ENCODE measurements around the gene MYO1B.
A peak's percentile ranks its signal among the peaks of the same experiment; 100 is the strongest.

The MYO1B gene

DNA sequence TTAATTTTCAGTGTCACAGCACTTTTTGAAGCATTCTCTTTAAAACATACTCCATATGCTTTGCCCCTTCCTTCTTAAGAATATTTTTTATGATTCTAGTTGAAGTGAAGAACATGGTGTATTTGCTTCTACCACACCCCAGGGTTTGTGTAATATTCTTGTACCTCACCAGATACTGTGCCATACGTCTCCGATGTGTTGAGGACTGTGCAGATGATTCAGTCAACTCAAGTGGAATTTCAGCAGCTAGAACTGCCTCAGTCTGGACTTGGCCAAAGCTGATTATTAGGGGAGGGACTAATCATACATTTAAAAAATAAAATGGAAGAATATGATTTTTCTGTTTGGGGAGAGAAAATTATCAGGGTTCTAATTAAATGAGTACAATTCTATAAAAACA is 115.7 kb downstream of the MYO1B start:
- no peak for DNase-seq (ENCODE audit: low read depth in 2 of 2)

DNA sequence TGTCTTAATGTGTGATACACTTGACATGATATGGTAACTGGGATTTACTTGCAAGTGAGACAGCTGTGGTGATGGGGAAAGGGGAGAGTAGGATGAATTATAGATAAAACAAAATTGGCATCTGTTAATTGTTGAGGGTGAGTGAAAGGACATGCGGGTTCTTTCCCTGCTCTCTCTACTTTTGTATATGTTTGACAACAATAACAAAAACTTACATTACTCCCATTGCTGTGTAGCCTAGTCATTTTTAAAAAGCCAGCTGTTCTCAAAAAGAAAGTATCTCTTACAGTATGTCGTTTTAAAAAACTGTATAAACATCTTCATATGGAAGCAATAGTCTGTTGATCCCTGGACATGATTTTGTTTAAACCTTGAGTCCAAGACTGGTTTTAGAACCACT is 117.6 kb downstream of the MYO1B start:
- no peak for DNase-seq (ENCODE audit: low read depth in 2 of 2)

DNA sequence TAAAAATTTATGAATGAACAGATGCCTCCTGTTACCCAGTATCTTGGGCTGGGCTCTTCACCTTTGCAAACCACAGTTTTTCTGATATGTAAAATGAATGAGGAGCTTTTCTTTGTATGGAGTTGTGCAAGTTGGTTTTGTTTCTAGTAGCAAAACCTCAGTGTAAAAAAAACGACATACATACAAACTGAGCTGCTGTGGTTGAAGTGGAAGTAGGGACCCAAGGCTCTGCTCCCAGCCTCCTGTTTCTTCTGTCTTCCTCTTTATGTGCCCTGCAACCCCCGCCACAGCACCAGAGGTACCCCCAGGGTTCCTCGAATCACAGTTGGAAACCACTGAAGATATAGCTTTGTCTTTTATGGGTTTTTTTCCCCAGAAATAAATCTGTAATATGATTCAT is 118.1 kb downstream of the MYO1B start:
- DNase-seq (ENCODE audit: low read depth in 2 of 2) = no peak

DNA sequence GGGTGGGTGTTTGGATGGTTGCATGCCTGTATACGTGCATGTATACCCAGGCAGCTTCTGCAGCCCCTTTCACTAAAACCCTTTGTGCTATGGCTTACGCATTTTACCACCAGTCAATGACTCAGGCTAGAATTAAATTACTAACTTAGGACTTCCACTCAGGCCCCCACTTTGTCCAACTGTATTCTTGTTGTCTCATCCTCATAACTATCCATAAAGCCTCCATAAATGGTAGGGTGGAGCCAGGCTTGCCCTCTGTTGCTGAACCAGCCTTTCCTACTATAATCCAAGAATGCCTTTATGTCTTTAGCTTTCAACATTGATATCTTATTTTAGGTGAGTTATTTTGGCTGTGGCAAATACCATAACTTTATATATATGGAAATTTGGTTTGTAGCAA is 119.9 kb downstream of the MYO1B start:
- no peak for DNase-seq (ENCODE audit: low read depth in 2 of 2)

DNA sequence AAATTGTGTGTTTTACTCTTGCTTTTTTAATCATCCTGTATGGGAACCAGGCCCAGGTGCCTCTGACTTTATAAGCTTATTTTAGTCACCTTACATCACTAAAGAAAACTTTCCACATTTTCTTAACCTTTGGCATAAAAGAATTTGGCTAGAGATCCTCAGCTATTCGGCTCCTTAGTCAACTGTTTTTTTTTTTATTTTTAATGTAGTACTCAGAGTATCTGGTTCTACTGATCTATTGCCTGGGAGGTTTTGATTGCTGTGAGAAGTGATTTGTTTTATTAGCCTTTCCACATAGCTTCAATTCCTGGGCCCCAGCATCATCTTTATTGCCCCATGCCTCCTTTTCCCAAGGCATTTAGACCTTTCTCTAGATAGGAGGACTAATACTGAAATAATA is 121.0 kb downstream of the MYO1B start:
- DNase-seq (ENCODE audit: low read depth in 2 of 2) = no peak

DNA sequence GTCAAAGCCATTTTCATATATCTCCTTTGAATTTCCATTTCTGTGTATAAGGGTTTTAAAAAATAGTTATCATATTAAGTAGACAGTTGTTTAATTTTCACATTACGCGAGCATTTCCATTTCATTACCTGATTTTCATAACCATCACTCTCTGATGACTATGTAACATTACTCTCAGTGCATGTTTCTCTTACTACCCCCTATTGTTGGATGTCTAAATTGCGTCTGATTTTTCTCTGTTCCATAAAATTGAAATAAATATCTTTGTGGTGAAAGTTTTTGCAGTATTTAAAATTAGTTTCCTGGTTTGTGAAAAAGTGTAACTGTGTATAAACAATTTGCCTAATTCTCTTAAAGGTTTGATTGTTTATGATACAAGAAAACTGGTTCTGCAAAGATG is 123.8 kb downstream of the MYO1B start:
- DNase-seq (ENCODE audit: low read depth in 2 of 2) = no peak

DNA sequence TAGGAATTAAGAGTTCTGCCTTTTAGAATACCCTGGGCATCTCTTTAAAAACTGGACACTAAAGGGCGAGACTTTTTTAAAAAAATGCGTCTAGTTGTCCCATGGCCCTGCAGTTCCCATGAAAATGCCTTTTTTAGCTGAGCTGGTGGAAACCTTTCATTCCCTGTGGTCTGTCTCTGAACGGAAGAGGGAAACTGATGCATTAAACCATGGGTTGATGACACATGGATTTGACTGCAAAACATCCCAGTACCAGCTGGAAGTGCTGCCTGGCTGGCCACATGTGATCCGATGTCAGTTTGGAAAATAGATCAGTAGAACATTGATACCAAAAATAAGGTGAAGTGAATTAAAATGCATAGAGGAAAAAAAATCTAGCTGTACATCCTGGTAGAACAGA is 129.2 kb downstream of the MYO1B start:
- DNase-seq (ENCODE audit: low read depth in 2 of 2) = no peak

DNA sequence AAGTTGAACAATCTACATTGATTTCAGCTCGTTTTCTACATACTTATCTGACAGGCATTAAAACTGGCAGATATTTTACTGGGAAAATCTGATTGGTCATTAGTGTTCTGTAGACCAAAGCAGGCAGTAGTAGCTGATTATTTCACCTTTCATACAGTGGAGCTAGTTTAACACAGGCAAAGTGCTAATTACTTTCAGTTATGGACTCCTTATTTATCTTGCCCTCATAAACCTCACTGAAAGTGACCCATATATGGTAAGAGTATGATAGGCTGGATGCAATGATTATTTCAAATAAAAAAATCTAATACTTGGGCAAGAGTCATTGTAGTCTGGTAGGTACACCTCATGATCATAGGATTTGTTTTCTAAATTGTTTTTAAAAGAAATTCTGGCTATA is 129.7 kb downstream of the MYO1B start:
- no peak for DNase-seq (ENCODE audit: low read depth in 2 of 2)

DNA sequence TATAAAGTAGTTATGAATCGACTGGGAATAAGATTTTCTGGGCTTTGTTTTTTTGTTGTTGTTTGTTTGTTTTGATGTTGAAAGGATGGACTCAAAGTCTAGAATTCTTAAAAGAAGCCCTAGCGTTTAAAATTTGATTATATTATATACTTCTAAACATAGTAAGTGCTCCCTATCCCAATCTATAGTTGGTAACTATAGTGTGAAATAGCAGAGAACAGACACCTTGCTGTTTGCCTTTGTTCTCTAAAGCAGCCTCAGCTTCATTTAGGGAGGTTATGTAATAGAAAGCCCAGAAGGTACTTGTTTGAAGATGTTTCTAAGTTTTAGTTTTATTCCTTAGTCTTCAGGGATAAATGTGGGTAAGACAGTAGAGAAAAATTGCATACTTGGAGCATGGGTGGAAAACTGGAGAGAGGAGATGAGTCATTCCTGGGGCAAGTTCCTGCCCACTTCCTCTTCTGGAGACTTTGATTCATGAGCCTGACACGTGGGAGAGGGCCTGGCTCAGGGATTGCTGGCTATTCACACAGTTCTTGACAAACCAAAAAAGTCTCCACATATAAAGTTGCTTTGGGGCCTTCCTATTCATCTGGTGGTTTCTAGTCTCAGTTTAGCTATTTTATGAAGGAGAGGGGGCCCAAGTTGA is 131.9 kb downstream of the MYO1B start:
- DNase-seq (ENCODE audit: low read depth in 2 of 2) = peak in 1 of 2 donors; percentile 6

DNA sequence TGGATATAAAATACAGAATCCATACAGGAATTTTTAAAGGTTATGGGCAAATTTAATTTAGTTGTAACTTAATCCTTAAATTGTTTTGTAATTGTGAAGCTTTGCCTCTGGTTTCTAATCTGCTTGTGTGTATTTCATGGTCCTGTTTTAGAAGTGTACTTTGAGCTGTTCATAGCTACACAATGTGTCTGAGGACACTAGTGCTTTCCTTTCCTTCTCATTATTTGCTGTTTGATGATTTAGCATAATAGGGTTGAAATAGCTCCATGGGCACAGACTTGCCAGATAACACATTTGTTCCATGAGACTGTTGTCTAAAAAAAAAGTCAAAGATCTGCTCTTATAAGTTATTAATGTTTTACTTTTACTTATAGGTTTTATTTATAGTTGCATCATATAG is 134.2 kb downstream of the MYO1B start:
- no peak for DNase-seq (ENCODE audit: low read depth in 2 of 2)

DNA sequence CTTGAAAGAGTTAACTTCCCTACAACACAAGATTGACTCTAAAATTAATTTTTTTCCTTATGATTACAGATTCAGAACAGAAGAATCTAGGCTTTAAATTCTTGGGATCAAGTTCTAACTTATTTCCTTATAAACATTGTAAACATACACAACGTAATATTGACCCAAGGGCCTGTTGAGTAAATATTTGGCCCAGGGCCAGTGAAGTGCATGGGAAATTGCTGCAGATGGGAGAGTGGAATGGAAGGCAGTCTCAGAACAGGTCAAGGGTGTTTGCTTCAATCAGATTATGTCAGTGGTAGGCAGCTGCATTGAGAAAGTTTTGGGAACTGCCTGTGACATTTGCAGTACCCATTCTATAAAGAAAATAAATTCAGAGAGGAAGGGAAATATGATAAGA is 137.6 kb downstream of the MYO1B start:
- DNase-seq (ENCODE audit: low read depth in 2 of 2) = no peak

DNA sequence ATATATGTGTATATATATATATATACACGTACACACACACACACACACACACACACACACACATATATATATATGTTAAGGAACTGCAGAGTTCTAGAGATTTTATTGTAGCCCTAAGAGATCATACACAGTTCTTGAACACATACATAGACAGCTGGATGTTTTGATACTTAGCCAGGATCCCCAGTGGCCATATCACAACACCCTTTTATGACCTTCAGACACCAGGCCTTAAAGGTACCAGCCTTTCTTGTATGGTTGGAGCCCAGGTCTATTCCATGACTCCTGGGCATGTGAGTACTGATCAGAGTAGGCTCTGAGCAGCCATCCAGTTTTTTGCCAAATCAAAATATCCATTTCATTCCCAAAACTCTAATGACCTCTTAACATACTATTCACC is 138.3 kb downstream of the MYO1B start:
- no peak for DNase-seq (ENCODE audit: low read depth in 2 of 2)

DNA sequence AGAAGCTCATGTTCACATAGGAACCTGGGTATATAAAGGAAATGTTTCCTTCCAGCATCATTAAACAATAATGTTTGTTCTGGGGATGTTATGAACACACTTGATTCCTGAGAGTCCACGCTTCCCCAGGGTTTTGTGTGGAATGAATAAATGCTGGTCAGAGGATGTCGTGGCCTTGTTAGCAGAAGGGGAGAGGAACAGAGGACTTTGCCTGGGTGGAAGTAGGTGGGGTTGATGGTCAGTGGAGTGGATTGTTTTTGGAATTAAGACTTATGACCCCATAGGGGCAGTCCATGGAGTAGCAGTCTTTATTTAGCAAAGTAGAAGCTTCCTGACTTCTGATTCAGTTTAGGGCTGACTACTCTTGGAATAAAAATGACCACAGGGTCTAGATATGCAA is 139.6 kb downstream of the MYO1B start:
- no peak for DNase-seq (ENCODE audit: low read depth in 2 of 2)

DNA sequence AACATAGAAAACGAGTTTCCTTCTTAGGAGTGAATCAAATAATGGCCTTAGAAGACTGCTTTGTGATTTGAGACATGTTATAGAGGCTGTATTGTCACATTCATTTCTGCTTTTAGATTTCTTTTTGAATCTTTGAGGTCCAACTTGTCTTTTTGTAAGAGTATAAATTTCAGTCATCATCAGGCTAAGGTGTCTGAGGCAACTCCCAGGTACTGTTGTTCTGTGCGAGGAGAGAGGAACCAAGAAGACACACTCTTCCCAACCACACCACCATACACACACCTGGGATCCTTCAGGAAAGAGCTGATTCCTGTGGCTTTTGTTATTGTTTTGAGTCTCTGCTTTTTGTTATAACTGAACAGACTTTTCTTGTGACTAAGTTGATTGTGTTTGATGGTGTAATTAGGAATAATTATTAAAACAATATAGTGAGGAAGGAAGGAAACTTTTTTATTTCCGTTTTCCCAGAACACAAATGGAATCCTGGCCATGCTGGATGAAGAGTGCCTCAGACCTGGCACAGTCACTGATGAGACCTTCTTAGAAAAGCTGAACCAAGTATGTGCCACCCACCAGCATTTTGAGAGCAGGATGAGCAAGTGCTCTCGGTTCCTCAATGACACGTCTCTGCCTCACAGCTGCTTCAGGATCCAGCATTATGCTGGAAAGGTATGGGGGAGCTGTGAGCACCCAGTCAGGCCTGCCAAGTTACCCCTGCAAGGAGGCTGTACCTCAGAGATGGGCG is 140.4 kb downstream of the MYO1B start:
- DNase-seq (ENCODE audit: low read depth in 2 of 2) = no peak

DNA sequence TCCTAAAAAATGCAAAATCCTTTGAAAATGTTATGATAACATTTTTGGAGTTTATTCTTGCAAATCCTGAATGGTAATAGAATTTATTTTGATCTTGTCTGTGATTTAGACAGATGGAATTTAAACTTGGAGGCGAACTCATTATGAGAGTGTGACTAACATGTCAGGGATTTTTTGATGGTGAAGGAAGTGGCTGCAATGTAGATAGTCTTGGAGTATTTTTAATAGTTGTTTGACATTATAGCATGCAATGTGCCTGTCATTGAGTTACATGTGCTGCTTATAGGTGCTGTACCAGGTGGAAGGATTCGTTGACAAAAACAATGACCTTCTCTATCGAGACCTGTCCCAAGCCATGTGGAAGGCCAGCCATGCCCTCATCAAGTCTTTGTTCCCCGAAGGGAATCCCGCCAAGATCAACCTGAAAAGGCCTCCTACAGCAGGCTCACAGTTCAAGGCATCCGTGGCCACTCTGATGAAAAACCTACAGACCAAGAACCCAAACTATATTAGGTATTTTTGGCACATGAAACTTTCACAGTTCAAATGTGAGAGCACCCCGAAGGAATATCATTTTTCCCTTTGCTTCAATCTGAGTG is 141.8 kb downstream of the MYO1B start:
- no peak for DNase-seq (ENCODE audit: low read depth in 2 of 2)

DNA sequence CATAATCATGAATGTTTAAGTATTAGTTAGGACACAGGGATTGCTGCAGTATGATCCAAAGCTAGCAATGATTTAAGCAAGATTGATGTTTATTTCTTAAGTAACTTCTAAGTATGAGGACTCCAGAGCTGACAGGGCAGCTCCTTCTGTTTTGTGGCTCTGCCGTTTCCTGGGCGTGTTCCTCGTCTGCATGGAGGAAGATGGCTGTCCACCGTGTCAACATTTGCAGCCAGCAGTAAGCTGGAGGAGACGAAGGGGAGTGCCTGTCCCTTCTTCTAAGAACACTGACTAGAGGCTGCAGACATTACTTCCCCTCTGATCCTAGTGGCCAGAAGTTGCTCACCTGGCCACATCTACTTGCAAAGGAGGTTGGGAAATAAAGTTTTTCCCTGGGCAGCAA is 144.1 kb downstream of the MYO1B start:
- DNase-seq (ENCODE audit: low read depth in 2 of 2) = no peak

DNA sequence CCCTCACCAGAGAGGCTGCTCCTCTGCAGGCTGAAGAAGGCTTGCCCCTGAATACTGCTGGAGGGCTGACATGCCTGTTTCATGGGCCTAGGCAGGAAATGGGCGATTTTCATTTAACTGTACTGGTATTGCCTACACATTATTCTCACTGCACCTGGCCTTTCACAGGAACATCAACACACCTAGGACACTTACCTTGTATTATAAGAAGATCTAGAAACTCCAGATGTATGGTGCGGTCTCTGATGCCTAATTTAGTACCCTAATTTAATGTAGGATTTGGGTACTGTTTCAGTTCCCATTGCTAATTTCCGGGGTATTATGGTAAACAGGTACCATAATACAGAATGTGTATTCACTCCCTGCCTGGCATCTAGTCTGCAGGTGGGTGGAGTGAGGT is 146.0 kb downstream of the MYO1B start:
- DNase-seq (ENCODE audit: low read depth in 2 of 2) = no peak

DNA sequence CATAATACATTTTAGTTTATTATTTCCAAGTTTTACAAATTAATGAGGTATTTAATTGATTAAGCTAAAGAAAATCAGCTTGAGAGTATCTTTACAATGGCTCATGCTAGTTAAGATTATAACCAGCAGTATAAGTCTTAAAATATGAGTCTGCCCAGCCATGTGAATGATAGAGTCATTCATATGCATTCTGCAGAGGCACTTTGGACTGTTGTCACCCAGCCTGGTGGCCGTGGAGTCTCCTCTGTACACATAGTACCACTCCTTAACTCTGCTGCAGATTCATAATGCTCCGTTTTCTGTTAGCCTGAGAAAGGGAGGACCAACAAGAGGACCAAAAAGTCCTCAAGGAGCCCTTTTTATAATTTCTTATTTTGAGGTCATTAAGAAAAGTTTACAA is 148.8 kb downstream of the MYO1B start:
- no peak for DNase-seq (ENCODE audit: low read depth in 2 of 2)

DNA sequence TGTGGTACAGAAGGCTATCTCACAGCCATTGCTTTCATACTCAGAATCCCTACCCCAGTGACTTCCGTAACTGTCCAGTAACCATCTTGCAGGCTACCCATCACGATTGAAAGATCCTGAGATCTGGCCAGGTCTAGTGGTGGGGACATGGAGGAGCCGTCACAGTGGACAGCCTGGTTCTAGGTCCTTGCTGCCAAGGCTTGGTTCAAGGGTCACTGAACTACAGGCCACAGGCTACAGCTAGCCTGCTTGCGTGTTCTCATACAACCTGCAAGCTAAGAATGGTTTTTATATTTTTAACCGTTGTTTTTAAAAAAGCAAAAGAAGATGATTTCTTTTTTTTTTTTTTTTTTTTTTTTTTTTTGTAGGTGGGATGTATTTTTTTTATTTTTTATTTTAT is 151.6 kb downstream of the MYO1B start:
- DNase-seq (ENCODE audit: low read depth in 2 of 2) = no peak

DNA sequence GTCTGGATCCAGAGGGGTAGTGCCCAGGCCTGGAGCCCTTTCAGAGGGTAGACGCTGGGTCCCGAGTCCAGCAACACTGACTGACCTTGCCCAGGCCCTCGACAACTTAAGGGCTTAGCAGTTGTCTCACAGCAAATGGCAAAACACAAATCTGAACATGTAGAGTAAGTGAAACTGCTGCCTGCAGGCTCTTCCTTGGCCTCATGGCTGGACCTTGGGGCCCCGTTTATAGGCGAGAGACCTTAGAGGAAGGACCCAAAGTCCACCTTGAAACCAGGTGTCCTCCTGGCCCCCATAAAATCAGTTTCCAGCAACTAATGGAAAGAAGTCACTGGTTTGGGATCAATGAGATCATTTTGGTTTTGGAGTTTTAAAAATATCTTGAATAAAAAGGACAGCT is 154.4 kb downstream of the MYO1B start:
- DNase-seq (ENCODE audit: low read depth in 2 of 2) = no peak

DNA sequence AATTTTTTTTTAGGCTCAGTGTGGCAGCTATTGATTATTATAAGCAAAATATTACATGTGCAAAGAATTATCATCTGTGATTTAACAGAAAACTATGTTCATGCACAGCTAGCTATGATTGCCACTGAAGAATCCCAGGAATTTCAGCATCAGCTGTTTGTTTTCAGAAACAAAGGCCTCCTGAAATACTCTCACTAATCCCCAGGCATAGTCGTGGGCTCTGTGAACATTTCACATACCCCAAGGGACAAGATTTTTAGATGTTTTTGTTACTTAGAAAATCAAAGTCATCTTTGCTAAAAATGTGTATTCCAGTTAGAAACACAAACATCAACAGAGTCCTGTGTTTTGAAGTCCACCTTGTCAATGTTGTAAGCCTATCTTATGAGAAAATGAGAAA is 156.1 kb downstream of the MYO1B start:
- DNase-seq (ENCODE audit: low read depth in 2 of 2) = no peak

DNA sequence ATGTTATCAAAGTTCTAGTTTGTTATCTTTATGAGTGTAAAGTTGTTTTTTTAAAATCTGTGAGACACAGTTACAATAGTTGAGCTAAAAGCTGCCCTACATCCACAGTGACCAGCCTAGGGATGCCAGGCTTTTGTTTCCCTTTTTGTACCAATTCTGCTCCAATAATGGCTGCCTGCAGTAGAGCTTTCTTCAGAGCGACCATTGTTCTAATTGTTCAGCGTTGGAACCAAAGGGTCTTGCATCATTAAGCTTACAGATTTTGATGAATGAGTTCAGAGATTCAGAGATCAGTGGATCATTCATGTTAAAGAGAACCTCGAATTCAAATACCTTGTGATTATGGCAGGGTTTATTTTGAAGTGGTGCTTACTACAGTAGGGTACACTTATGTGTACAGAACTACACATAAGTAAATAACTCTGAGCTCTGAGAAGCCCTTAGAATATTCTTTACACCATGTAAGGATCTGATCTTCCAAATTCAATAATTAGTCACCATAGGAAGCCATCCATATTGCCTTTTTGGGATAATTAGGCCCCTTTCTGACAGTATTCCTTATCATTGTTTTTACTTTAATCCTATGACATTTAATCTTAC is 157.9 kb downstream of the MYO1B start:
- DNase-seq (ENCODE audit: low read depth in 2 of 2) = no peak

DNA sequence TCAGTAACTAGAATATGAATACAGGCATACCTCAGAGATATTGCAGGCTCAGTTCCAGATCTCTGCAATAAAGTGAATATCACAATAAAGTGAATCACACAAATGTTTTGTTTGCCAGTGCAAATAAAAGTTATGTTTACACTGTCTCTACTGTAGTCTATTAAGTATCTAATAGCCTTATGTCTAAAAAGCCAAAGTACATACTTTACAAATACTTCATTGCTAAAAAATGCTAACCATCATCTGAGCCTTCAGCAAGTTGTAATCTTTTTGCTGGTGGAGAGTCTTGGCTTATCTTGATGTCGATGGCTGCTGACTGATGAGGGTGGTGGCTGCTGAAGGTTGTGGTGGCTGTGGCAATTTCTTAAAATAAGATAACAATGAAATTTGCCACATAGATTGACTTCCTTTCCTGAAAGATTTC is 159.4 kb downstream of the MYO1B start:
- no peak for DNase-seq (ENCODE audit: low read depth in 2 of 2)
